HG03469 (cell line): Measurements from ENCODE around the gene CLCN7.

Experiments used
- ATAC-seq: cut with Tn5 transposase; IDR thresholded peaks from one replicate; pipeline ENCODE4 v1.9.1; 2021; ENCODE audit warnings: mild to moderate bottlenecking, moderate library complexity, moderate number of reproducible peaks; ENCODE audit not compliant: unreplicated experiment

CLCN7 gene

DNA sequence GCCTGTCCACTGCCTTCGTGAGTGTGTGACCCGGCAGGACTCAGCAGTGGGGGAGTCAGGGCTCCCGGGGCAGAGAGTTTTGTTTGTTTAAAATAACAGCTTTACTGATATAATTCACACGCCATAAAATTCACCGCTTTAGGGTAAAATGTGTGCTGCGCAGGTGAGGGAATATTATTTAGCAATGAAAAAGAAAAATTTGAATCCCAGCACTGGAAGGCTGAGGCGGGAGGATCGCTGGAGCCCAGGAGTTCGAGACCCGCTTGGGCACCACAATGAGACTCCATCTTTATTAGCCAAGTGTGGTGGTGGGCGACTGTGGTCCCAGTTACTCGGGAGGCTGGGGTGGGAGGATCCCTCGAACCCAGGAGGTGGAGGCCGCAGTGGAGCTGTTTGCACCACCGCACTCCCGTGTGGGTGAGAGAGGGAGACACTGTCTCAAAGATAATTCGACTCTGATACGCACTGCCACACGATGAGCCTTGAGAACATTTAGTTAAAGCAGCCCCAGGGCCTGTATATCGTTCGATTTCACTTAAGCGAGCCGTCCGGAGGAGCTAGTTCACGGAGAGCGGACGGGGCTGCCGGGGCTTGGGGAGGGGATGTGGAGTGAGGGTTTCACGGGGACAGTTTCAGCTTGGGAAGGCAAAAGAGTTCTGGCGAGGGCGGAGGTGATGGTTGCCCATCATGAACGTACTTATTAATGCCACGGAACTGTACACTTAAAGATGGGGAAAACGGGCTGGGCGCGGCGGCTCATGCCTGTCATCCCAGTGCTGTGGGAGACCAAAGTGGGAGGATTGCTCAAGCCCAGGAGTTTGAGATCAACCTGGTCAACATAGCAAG lies 28.5 kb upstream of the CLCN7 start:
- no peak for ATAC-seq

DNA sequence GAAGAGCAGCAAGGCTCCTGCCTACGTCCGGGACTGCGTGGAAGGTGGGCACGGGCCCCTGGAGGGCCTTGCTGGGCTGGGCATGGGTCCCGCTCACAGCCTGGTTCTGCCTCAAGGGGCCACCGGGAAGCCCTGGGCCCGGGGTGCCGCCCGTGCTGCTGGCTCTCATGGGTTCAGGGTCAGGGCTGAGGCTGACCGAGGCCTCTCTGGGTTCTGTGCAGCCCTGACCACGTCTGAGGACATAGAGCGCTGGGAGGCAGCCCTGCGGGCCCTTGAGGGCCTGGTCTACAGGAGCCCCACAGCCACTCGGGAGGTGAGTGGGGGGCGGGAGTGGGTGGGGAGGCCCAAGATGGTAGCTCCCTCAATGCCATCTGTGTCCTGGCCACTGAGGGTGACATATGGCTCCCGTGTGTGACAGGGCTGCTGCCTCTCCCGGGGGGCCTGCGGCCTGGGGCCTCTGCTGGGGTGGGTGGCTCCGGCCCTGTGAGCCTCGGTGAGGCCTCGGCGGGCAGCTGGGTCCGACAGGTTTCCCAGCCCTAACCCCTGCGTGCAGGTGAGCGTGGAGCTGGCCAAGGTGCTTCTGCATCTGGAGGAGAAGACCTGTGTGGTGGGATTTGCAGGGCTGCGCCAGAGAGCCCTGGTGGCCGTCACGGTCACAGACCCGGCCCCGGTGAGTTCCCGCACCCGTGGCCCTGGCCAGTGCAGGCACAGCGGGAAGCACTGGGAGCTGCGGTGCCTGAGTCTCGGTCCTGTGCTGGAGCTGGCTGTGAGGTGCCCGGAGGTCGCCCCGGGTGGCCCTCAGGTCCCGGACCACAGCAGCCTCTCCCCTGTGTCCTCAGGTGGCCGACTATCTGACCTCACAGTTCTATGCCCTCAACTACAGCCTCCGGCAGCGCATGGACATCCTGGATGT lies 27.5 kb upstream of the CLCN7 start:
- no peak for ATAC-seq

DNA sequence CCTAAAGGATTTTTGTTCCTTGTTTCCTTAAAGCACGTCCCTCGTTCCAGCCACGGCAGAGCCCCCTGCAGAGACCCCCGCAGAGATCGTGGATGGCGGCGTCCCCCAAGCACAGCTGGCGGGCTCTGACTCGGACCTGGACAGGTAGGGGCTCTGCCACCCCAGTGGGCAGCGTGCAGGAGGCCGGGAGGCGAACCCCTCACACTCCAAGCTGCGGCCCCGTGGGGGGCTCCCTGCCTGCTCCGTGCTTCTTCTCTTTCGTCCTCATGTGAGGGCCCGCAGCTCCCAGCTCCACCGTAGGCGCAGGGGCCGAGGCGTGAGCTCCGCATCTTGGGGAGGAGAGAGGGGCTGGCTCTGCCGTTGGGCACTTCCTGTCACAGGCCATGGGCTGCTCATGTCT lies 26.8 kb upstream of the CLCN7 start:
- ATAC-seq: no peak

DNA sequence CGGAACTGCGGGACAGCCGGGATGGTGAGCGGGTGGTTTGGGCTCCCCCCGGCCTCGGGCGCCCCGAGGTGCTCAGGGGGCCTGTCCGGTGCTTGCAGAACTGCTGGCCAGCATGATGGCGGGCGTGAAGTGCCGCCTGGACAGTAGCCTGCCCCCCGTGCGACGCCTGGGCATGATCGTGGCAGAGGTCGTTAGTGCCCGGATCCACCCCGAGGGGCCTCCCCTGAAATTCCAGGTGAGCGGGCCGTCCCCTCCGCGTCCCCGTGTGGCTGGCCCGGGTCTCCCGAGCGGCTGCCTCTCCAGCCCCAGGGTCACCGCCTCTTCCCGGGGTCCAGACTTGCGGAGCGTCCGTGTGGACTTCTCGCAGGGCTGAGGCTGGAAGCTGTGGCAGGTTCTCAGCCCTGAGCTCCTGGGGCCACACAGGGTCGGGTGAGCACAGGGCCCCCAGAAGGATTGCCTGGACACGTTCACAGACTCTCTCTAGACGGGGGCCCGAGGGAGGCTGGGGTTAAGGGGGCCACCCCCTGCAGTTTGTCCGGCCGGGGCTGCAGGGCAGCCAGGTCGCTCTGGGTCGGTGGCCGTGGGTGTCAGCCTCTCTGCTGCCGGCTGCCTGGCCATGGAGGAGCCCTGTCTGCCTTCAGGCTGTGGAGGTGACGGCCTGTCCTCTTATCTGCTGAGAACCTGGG lies 25.8 kb upstream of the CLCN7 start:
- ATAC-seq: no peak

DNA sequence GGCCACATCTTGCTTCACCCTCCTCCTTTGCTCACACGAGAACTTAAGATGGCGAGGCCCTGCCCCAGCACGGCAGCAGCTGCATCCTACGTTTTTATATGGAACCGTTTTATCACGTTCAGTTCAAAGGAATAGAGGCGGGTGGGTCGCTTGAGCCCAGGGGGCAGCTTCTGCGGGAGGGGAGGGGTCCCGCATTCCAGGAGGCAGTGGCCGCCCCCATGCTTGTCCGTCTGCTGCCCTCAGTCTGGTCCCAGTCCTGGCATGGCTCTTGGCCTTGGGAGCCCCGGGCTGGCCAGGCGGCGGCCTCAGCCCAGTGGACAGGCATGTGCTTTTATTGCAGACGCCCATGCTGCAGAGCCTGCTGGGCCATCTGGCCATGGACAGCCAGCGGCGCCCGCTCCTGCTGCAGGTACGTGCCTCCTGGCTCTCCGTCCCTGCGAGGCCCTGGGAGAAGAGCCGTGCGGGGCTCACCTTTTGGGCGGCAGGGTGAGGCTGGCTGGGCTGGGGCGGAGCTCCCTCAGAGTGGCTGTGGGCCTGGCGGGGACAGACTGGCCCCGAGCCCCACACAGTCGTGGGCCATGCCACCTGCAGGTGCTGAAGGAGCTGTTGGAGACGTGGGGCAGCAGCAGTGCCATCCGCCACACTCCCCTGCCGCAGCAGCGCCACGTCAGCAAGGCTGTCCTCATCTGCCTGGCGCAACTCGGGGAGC lies 25.1 kb upstream of the CLCN7 start:
- no peak for ATAC-seq

DNA sequence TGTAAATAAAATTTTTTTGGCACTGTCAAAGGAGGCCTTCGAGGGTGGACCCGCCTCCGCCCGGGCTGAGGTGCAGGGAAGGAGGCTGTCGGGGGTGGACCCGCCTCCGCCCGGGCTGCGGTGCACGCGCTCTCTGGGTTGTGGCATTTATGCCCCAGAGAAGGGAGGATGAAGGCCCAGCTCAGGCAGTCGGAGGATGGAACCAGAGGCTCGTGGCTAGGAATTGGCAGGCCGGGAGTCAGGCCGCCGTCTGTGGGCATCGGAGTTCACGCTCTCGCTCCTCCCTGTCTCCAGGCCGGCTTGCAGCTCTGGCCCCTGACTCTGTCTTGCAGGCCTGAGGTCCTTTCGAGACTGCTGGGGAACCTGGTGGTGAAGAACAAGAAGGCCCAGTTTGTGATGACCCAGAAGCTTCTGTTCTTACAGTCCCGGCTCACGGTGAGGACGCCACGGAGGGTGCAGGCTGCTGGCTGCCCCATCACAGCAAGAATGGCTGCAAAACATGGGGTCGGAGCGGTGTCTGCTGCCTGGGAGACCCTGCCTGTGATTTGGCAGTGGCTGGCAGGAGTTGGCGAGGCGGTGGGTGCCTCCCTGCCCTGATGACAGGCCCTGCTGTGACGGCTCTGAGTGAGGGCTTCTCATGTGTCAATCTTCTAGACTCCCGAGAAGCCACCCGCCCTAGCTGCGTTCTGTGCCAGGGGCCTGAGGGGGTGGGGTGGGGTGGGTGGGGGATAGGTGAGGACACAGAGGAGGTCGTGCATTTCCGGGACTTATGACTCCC lies 24.3 kb upstream of the CLCN7 start:
- ATAC-seq: no peak

DNA sequence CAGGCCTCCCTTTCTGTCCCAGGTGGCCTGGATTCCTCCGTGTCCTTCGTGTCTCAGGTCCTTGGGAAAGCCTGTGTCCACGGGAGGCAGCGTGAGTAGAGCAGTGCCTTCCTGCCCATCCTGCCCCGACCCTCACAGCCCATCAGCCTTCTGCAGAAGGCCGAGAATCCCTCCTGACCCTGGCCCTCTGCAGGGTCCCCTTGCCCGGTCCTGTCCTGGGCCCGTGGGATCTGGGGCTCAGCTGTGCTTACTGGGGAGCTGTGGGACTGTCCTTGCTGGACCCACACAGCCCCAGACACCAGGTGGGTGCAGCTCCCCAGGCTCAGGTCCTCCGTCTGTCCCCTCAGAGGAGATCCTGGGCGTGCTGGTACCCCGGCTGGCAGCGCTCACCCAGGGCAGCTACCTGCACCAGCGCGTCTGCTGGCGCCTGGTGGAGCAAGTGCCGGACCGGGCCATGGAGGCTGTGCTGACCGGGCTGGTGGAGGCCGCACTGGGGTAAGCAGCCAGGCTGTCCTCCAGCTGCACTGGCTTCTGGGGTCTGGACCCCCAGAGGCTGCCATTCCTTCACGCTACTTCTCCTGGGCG lies 22.3 kb upstream of the CLCN7 start:
- no peak for ATAC-seq

DNA sequence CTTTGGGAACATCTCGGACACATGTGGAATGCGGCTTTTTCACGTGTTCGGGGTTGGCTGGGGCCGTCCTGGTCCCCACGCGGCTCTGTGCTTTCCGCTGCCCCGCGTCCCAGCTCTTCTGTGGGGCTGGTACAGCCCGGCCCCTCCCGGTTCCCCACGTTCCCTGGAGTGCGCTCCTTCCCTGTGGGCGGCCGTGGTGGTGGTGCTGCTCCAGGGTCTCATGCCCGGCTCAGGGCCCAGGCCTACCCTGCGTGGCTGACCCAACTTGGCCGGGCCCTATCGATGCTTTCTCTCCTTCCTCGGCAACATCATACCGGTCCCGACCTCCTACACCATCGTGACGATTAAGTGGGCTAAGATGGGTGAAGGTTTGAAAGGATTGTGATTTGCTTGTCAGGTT lies 21.6 kb upstream of the CLCN7 start:
- no peak for ATAC-seq

DNA sequence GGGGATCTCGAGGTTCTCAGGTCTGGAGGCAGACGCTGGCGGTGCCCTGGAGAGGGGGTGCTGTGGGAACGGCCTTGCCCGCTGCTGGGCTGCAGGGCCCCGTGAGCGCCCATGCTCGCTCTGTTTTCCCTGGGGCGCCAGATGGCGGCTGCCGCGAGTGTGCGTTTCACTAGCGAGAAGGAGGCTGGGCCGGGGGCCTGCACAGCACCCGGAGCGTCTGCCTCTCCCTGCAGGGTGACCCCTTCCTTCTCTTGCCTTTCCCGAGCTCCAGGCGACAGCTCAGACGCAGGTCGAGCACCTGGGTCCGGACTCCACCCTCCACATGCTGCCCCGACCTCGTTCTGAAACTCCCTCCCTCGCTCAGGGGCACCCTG lies 21.0 kb upstream of the CLCN7 start:
- no peak for ATAC-seq

DNA sequence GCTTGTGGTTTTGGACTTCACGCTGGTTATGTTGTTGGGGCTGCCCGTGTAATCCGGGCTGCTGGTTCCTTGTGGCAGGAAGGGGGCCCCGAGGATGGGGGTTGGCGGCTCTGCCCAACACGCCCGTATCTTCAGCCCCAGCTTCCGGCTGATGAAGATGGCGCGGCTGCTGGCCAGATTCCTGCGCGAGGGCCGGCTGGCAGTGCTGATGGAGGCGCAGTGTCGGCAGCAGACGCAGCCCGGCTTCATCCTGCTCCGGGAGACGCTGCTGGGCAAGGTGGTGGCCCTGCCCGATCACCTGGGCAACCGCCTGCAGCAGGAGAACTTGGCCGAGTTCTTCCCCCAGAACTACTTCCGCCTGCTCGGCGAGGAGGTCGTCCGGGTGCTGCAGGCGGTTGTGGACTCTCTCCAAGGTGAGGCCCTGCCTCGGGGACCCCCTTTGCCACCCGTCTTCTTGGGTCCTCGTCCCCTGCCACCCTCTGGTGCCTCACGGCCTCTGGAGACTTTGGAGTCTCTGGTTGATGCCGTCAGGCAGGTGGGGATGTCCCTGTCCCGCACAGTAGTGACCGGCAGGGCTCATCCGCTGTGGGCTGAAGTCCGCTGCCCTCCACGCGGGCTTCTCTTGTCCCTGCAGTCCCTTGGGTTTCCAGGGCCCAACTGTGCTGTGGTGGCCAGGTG lies 20.5 kb upstream of the CLCN7 start:
- ATAC-seq: no peak

DNA sequence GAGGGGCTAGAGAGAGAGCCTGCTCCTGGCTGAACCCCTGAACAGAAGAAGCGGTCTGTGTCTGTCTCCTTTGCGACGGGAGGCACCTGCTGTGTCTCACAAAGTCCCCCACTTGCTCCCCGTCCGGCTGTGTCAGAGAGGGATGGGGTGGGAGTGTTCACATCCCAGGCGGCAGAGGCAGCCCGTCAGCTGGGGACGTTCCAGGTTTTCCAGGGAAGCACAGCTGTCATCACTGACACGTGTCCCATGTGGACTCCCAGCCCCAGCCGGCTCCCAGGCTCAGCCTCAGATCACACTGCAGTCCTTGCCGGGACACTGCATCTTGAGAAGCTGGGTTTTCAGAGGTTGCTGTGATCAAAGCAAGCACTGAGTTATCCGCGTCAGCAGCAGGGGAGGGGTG lies 19.9 kb upstream of the CLCN7 start:
- no peak for ATAC-seq

DNA sequence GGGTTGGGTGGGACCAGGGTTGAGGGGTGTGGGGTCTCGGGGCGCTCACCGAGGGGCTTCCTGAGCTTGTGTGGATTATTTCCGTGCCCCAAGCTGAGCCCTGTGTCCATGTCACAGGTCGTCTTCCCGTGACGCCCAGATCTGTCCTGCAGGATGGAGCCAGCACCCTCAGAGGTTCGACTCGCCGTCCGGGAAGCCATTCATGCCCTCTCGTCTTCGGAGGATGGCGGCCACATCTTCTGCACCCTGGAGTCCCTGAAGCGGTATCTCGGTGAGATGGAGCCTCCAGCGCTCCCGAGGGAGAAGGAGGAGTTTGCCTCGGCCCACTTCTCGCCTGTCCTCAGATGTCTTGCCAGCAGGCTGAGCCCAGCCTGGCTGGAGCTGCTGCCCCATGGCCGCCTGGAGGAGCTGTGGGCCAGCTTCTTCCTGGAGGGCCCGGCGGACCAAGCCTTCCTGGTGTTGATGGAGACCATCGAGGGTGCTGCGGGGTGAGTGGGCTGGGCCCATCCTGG lies 19.4 kb upstream of the CLCN7 start:
- no peak for ATAC-seq

DNA sequence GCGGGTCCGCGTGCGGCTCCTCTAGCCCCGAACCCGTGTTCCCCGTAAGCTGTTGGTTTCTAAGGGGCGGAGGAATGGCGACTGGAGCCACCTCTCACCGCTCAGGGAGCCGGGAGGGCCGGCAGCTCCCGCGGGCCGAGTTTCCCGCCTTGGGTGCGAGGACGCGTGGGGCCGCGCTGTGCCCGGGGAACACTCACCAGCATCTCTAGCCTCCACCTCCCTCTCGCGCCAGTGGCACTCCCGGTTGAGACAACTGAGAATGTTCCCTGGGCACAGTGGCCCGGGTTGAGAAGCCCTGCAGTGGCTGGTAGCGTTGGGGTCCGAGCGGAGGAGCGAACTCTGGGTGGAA lies 18.9 kb upstream of the CLCN7 start:
- no peak for ATAC-seq

DNA sequence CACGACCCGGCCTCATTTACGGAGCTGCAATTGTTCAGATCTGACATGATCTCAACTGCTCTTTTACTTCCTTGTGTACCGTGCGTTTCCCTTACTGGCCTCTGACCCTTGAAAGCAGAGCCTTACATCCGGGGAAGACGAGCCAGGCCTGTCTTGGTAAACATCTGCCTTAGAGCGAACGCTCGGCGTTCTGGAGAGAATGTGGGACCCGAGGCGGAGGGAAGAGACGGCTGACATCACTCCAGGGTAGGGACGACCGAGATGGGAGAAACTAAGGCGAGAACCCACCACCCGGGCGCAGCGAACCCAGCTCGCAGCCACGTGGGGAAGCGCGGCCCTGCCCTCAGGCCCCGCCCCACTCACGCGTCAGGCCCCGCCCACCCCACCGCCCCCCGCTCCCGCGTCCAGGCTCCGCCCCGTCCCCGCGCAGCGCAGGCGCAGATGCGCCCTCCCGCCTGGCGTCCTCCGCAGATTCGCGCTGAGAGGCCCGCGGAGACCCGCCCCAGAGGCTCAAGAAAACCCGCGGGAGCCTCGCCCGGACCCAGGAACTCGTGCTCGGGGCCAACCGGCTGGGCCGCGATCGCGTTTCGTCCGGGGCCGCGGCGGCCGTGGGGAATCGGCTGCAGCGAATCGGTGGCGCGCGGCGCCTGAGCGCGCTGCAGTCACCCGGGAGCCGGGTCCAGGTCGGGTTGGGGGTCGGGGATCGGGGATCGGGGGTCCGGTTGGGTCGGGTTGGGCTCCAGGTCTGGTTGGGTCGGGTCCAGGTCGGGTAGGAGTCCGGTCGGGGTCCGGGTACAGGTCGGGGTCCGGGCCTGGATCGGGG lies 18.3 kb upstream of the CLCN7 start, which contains the start of gene TELO2:
TSS of gene TELO2 (plus strand) at position 438 of the 823 bp plus-strand sequence. CDS start 922 bp downstream, outside the sequence.
- ATAC-seq: no peak

DNA sequence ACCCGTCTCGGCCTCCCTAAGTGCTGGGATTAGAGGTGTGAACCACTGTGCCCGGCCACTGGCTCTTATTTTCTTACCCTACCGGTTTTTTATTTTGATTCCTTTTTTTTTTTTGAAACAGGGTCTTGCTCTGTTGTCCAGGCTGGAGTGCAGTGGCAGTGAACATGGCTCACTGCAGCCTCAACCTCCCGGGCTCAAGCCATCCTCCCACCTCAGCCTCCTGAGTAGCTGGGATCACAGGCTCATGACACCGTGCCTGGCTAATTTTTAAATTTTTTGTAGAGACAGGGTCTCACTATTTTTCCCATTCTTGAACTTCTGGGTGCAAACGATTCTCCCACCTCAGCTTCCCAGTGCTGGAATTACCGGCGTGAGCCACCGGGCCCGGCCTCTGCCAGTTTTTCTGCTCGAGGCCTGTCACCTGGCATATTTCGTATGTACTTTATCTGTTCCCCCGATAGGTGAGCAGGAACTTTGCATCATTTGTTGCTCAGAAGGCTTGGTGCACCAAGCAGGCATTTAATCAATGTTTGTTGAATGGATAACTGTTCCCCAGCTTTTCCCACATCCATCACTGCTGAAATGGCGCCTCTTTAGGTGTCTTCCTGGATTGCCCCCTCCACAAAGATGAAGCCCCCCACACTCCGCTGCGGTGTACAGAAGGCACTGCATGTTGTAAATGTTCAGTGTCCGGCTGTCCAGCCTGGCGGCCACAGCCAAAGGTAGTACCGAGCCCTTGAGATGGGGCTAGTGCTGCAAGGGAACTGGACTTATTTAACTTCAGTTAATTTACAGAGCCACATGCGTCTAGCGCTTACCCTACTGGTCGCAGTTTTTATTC lies 17.5 kb upstream of the CLCN7 start:
- no peak for ATAC-seq

DNA sequence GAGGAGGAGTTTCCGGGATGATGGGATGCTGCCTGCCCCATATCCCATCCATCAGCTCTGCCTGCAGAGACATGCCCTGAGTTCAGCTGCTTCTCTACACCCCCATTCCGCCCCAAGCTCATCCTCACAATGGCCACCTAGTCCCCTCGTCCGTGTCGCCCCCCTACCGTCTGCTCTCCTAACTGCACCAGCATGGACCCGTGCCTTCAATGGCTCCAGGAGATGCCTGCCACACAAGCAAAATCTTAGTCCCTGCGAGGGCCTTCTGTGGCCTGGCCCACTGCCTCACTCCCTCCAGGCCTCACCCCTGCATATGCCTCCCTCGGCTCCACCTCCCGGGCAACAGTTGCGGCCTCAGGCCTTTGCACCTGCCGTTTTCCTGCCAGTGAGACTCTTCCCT lies 16.5 kb upstream of the CLCN7 start:
- ATAC-seq: no peak

DNA sequence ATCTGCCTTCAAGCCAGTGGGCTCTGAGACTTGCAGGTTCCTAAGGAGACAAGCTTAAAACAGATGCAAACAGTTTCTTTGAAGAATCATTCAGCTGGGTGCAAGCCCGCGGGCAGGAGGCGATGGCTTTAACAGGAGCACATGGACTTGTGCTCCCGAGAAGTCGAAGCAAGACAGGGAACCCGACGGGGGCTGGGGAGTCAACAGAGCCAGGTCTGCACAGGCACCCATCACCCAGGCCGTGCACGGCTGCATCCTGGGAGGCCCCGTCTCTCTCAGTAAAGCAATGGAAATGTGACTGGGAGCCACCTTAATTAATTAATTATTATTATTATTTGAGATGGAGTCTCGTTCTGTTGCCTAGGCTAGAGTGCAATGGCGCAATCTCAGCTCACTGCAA lies 14.2 kb upstream of the CLCN7 start:
- ATAC-seq: no peak
